ENCODE data around the gene NFATC2IP. TPM values are rescaled to one million over a fixed set of nuclear protein-coding genes. Genes with fewer than 3 reads are reported as not detected.

The NFATC2IP gene
- total and polyA plus RNA-seq, 2 of the 4 experiments (the other 2 are of a cell fraction): 10.0 to 29.1 TPM

GRCh38 chr16:28943281-28943680, 7.5 kb upstream of the NFATC2IP start:
- Histone ChIP-seq H2AFZ (replicated peaks; ENCODE audit: low read length, poor library complexity) (no peak overlapping the region), H2BK120ac (ENCODE audit: low read depth, low read length) (no peak overlapping the region), H2AK9ac (replicated peaks; ENCODE audit: low read depth, low read length, poor library complexity) (no peak overlapping the region), H4K20me1 (ENCODE audit: insufficient read depth, low read length) (no peaks in the 10 kb centered on the region), H3K23ac (ENCODE audit: low read depth, low read length) (no peak overlapping the region), H2BK15ac (ENCODE audit: low read depth, low read length) (no peak overlapping the region), H3K9ac (ENCODE audit: low read depth, low read length) (no peak overlapping the region), H3K36me3 (ENCODE audit: control insufficient read depth, insufficient read depth, low read length) (no peaks in the 10 kb centered on the region), H3K27ac (ENCODE audit: insufficient read depth, low read length) (no peak overlapping the region), H3K4me2 (ENCODE audit: low read depth, low read length) (no peak overlapping the region), H3K79me1 (ENCODE audit: low read depth in 1 of 2, low read length in 2 of 2) (no peaks in the 10 kb centered on the region; a peak in 1 of 4 replicates), H3K9me3 (ENCODE audit: control insufficient read depth, insufficient read depth, low read length) (no peaks in the 10 kb centered on the region), H4K5ac (ENCODE audit: low read depth, low read length) (no peak overlapping the region), H3K18ac (ENCODE audit: low read depth, low read length) (no peak overlapping the region), H3K4me3 (ENCODE audit: insufficient read depth, low read depth, low read length) (no peak overlapping the region), H2AK5ac (ENCODE audit: low read depth, low read length) (no peak overlapping the region), H4K8ac (ENCODE audit: low read depth in 2 of 2, low read length in 2 of 2) (no peak overlapping the region), H3K27me3 (ENCODE audit: control insufficient read depth, insufficient read depth, low read length) (no peaks in the 10 kb centered on the region), H3K14ac (replicated peaks; ENCODE audit: low read depth, low read length) (no peak overlapping the region), H2BK20ac (ENCODE audit: low read depth, low read length) (no peak overlapping the region), H3K4ac (ENCODE audit: low read depth, low read length) (no peak overlapping the region), H3K9me1 (ENCODE audit: insufficient read depth, low read length) (peaks cover 4% of the 10 kb centered on the region; the same call in 1 of the 2 replicates), H2BK5ac (ENCODE audit: low read depth, low read length, poor library complexity, severe bottlenecking) (no peak overlapping the region), H3K4me1 (ENCODE audit: control insufficient read depth, insufficient read depth, low read length) (peaks cover 4% of the 10 kb centered on the region), H3K56ac (ENCODE audit: extremely low read depth, insufficient read depth, low read length) (no peak overlapping the region), H4K91ac (ENCODE audit: insufficient read depth, low read depth, low read length) (no peak overlapping the region)
- intact Hi-C loops (cut with micrococcal nuclease) (no loop called here), in situ Hi-C loops (cut with MboI; ENCODE audit: low sequenced_read_pairs) (loop anchor here (5.0 kb wide), 1 partner anchor 121 kb away; the partner anchor contains the start of gene ATXN2L), dilution Hi-C loops (cut with HindIII; ENCODE audit: low sequenced_read_pairs, unreplicated experiment) (no loop called here)
- ChIA-PET CTCF (no interaction called here), POLR2A (ENCODE audit: unreplicated experiment) (interaction anchor here (0.5 to 0.6 kb wide), 2 partner anchors 17 to 25 kb away, joined by 4 to 9 read pairs; no protein-coding TSS in a partner anchor)
- TF ChIP-seq FOS (IDR thresholded peaks at IDR 0.05; ENCODE audit: low read depth, low read length): no peak
- TF ChIP-seq CHD1 (IDR thresholded peaks at IDR 0.05; ENCODE audit: low read depth, low read length): no peak
- no peak for TF ChIP-seq MXI1 (IDR thresholded peaks at IDR 0.05; ENCODE audit: borderline replicate concordance, low read depth, low read length)
- no peak for TF ChIP-seq RAD21 (IDR thresholded peaks at IDR 0.05; ENCODE audit: low read length)
- no peak for TF ChIP-seq MAFK (IDR thresholded peaks at IDR 0.05; ENCODE audit: low read depth, low read length)
- TF ChIP-seq CEBPB (IDR thresholded peaks at IDR 0.05; ENCODE audit: low read depth, low read length): no peak
- no TSS peak for BruUV-seq (replicated peaks)
- no peak for ATAC-seq (ENCODE audit: low read depth)
- no peak for DNase-seq
